ENCODE results near the gene SLC40A1.

DNA sequence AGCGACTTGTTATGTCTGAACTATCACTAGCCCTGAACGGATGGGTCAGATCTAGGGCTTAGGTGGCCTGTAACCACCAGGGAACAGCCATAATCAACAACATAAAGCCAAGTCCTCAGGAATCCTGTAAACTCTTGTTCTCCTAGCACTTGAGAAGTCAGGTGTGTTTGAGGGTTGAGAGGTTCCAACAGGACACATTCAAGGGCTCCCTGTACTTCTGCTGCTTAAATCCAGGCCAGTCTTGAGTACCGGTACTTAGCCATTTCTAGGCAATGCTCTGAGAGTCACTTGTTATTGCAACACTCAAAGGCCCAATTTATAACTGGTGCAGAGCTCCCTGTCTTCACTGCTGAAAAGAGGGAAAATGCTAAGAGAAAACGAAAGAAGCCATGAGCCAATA lies 21.6 kb upstream of the SLC40A1 start:
- TF ChIP-seq POLR2A (IDR thresholded peaks at IDR 0.05; ENCODE audit: low read depth, low read length) (no peak), POLR2AphosphoS5 (IDR thresholded peaks at IDR 0.05; ENCODE audit: low read depth, low read length) (no peak), POU2F2 (IDR thresholded peaks at IDR 0.05; ENCODE audit: low read depth, low read length) (no peak), PAX5 (IDR thresholded peaks at IDR 0.05; ENCODE audit: insufficient read depth, low read length, severe bottlenecking) (no peak), TAF1 (IDR thresholded peaks at IDR 0.05; ENCODE audit: low read depth, low read length) (no peak)

Measured in GM12891 (cell line).